Measurements from ENCODE around the gene KRIT1.

Gene KRIT1

GRCh38 chr7:92155108-92155739 lies 90.5 kb downstream of the KRIT1 start:
- DNase-seq (ENCODE audit: low read depth in 2 of 2): no peak

- no peak for DNase-seq (ENCODE audit: low read depth in 2 of 2)
These were observed 95.2 kb downstream of the KRIT1 start for GRCh38 chr7:92150450-92151017.

DNA sequence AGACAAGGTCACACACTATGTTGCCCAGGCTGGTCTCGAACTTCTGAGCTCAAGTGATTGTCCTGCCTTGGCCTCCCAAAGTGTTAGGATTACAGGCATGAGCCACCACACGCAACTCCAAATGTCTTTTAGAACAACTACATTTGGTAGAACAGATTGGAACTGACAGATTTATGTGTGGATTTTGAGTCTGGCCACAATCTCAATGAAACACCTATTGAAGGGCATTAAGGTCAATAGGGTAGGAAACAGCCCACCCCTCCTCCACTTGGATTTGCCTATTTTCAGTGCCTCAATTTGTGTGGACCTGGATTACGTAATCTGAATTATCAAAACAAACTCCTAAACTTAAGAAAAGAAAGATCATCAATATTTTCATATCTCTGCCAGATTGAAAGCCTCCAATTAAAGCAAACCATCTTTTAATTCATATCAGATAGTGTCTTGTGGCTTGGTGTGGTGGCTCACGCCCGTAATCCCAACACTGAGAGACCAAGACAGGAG lies 95.9 kb downstream of the KRIT1 start:
- DNase-seq (ENCODE audit: low read depth in 2 of 2): no peak

Data from stimulated activated CD8-positive, alpha-beta memory T cell treated with anti-CD3 and anti-CD28 coated beads, Interleukin-15, amount 100 ng/mL, for 48 hours (primary cell).